HG03139 (cell line): ENCODE data around the gene ENOX1.

Experiments used
- ATAC-seq: cut with Tn5 transposase; IDR thresholded peaks from one replicate; pipeline ENCODE4 v1.9.1; 2021; ENCODE audit not compliant: unreplicated experiment

The ENOX1 gene

DNA sequence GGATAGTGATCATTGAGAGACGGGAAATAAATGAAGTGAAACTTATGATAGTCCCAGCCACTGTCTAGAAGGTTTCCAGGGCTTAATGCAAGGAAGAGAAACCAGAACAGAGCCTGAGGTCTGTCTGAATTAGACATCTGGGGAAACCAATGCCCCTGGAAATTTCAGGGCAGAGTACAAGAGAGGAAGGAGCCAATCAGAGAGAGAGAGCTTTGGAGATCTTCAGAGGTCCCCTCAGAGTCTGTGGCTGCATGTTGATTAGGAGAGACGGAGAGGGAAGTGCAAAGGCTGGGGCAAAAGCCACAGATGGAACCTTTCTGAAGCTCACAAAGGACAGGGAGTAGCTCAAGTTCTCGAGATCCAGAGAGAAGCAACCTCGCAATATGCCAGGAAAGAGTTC is 385.4 kb downstream of the ENOX1 start:
- ATAC-seq: no peak

DNA sequence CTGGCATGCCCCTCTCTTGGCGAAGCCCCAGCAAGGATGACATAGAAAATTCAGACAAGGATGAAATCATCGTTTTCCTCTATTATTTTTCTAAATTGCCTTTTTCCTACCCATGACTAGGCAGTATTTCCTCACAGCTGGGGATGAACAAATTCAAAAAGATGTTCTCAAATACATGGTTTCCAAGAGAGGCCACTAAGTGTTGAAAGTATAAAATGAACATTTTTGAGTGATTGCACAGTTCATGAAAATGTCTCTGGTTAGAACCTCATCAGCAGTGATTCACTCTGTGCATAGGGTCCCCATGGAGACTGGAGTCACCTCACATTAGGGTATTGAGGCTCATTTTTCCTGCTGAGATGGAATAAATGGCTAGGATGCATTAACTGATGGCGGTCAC is 389.7 kb downstream of the ENOX1 start:
- no peak for ATAC-seq

GRCh38 chr13:43391036-43391435 is 395.7 kb downstream of the ENOX1 start:
- peak; percentile 16 for ATAC-seq

- ATAC-seq: peak; percentile 44
Measured at GRCh38 chr13:43390619-43391018, 396.2 kb downstream of the ENOX1 start.

DNA sequence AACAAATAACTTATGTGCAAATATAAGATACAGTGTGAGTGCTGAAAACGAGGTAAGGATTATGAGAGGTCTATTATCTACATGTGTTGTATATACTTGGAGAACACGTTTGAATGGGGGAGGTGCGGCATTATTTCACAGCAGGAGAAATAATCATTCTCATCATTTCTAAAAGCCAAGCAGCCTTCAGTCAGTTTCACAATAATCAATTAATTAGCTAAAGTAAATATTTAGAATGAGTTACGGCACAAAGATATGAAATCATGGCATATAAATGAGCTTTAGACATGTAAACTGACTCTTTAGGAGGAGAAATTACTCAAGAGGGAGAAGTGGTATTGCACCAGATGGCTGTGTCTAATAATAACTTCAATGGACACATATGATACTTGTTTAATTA is 396.8 kb downstream of the ENOX1 start:
- no peak for ATAC-seq

DNA sequence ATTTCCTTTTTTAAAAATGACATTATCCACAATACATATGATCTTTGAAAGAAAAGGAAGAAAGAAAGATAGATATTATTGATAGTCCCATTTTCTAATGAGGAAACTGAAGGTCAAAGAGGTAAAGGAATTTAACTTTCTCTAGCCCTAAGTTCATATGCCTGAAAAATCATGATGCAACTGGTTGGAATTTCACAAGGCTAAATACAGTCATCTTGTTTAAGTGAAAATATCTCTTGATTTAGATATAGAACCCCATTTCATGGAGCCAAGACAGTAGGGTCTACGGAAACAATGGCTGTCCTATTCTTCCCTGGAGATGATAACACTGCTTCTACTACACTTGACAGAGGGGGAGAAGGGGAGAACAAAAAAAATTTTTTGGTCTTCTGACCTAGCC is 397.2 kb downstream of the ENOX1 start:
- no peak for ATAC-seq

DNA sequence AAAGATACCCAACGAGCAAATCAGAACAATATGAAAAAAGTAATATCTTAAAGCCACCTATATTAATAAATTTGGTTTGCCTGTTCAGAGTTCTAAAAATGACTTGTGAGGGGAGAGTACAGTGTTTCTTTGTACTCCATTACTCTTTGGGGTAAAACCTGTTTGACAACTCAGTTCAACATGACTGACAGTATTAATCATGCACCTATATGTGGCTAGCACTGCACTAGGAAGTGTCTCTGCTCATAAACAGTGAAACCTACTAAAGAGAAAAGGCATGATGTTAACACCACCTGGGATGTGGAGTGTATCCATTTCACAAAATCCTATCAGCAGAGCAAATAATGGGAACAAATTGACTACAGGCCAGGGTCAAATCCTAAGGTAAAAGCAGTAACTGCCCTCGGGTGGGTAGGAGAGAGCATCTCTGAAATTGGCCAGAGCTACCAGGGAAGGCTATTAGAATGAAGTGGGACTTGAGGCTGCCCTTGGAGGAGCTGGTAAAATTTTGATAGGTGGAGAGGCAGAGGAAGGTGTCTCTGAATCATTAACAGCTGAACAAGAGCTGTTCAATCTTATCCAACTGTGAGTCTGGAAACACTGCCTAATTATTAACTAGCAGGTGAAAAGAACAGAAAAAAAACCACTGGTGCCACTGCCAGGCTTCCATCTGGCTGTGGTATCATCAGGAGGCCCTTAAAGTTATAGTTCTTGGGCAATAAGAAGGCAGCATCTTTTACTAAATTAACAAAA is 398.3 kb downstream of the ENOX1 start:
- ATAC-seq: peak; percentile 48

GRCh38 chr13:43387880-43388279 is 398.9 kb downstream of the ENOX1 start:
- no peak for ATAC-seq

DNA sequence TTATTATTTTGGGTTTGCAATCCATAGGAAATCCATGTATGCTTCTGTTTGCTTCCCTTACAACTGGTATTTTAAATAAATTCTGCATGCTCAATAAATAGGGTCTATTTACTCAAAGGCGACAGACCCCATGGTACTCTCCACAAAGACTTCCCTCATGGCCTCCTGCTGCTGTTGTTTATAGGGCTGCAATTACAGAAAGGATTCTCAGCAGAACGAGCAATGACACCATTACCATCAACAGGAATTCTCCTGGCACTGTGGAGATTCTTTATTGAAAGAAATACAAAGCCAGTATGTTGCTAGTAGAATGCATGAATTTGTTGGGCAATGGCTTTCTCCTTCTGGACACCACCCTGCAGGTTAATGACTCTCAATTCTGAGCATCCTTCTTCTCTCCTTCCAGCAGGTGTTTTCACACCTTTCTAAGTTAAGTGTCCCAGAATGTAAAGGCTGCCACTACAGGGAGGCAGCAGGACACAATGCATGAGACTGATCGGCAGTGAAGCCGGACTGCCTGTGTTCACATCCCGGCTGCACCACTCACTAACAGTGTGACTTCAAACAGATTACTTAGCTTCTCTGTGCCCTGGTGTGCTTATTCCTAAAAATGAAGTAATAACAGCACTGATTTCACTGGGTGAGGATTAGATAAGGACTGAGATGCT is 403.1 kb downstream of the ENOX1 start:
- ATAC-seq: no peak

GRCh38 chr13:43379738-43380137 is 407.0 kb downstream of the ENOX1 start:
- ATAC-seq: no peak

GRCh38 chr13:43377973-43378372 is 408.8 kb downstream of the ENOX1 start:
- no peak for ATAC-seq

- no peak for ATAC-seq
Measured at GRCh38 chr13:43377149-43377548, 409.6 kb downstream of the ENOX1 start.

DNA sequence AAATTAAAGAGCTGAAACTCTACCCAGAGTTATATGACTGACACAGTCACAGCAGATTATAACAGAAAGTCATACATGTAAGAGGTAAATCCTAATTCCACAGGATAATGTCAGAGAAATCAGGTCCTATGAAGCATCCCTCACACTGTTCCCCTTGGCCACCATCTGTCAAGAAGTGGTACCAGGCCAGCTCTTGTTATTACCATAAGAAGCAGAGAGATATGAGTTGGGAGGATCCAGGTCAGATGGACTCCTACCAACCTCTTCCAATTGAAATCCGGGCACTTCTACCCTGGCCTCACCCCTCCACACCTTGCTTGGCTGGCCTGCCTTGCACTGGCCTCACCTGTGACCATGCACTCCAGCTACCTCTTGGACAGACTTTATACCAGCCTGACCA is 410.2 kb downstream of the ENOX1 start:
- no peak for ATAC-seq

- no peak for ATAC-seq
Measured at GRCh38 chr13:43375797-43376465, 410.8 kb downstream of the ENOX1 start.

DNA sequence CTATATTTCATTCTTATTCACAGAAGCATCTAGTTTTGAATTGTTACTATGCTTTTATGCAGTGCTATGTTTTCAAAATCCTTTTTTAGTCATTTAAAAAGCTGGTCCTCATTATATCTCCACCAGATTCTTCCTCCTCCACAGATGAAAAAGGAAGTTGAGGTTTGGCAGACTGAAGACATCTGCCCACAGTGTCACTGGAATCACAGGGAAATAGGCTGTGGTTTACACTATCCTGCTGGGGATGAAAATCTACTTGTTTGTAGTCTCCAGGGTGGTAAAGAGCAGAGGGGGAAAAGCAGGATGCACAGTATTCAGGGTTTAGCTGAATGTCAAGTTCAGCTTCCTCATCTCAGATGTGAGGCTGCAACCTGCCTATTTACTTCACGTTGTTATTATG is 412.2 kb downstream of the ENOX1 start:
- ATAC-seq: no peak

GRCh38 chr13:43373400-43373799 is 413.4 kb downstream of the ENOX1 start:
- no peak for ATAC-seq

DNA sequence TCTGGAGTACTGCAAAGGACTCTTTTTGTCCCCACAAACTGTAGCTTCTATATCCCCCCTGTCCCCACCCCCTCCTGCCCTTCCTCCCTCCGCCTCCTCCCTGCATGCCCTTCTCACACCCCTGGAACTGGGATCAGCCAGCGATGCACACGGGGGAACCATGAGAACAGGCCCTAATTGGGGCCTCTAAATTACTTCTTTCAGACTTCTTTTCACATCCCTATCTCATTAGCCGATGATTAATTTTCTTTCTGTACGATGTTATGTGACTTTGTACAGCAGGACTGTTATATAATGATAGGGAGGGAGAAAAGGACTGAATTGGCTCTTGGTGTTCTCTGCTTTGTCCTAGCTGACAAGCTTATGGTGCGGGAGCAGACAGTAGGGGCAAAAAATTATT is 415.9 kb downstream of the ENOX1 start:
- ATAC-seq: no peak

DNA sequence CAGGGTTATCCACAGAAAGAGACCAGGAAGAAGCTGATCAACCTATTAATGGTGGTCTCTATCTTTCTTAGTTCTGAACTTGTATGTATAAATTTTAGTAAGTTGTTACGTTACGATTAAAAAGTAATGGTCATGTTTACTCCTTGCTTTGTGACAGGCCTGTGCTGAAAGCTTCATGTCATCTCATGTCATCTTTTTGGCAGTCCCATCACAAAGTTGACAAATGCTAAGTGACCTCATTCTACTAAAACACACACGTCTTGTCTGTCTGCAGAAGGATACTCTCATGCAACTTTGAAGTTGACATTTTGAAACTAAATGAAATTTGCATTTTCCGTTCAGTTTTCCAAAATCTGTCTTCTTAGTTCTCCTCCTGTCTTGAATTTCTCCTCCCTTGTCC is 417.5 kb downstream of the ENOX1 start:
- ATAC-seq: no peak

GRCh38 chr13:43368003-43368402 is 418.8 kb downstream of the ENOX1 start:
- peak; percentile 50 for ATAC-seq

- ATAC-seq: no peak
Measured at GRCh38 chr13:43365039-43365344, 421.8 kb downstream of the ENOX1 start.

GRCh38 chr13:43364210-43365038 is 422.3 kb downstream of the ENOX1 start:
- ATAC-seq: no peak
